Gastroesophageal sphincter (tissue), 3 donors: ENCODE data around the gene CNIH4.

Source experiments
- CTCF ChIP-seq, 4 experiments: fragments of 200-600 bp in 2 of 4; fragments of 450-650 bp in 2 of 4; sonication (generic) in 1 of 4; IDR thresholded peaks; one replicate each; pipeline ENCODE4 v1.5.1; 2017 to 2019; ENCODE audit warnings: antibody characterized with exemption in 4 of 4, mild to moderate bottlenecking in 2 of 4, moderate library complexity in 2 of 4
- EP300 ChIP-seq: sonication (generic); formaldehyde crosslinking; IDR thresholded peaks from one replicate; pipeline ENCODE4 v1.6.1; 2017; ENCODE audit warnings: antibody characterized with exemption, mild to moderate bottlenecking
- POLR2A ChIP-seq, 2 donors: fragments of 450-650 bp; IDR thresholded peaks; one replicate each; pipeline ENCODE4 v1.6.1; 2017; ENCODE audit warnings: antibody characterized with exemption in 2 of 2, mild to moderate bottlenecking in 2 of 2, moderate library complexity in 1 of 2
- POLR2AphosphoS5 ChIP-seq: sonication (generic); formaldehyde crosslinking; IDR thresholded peaks from one replicate; pipeline ENCODE4 v1.6.1; 2017; ENCODE audit warnings: antibody characterized with exemption

- TF ChIP-seq EP300 (no peak), CTCF (IDR thresholded peaks at IDR 0.05) (no peak), POLR2AphosphoS5 (no peak), POLR2A (IDR thresholded peaks at IDR 0.05) (no peak)
These were observed 39.2 kb upstream of the CNIH4 start for GRCh38 chr1:224317383-224318045.
